ENCODE results near the gene IFT81.
"Not testable (repeated sequence)": the region's sequence is repeated elsewhere in the genome, so short reads cannot be mapped to it uniquely, and the experiment has no call there.

IFT81 gene

DNA sequence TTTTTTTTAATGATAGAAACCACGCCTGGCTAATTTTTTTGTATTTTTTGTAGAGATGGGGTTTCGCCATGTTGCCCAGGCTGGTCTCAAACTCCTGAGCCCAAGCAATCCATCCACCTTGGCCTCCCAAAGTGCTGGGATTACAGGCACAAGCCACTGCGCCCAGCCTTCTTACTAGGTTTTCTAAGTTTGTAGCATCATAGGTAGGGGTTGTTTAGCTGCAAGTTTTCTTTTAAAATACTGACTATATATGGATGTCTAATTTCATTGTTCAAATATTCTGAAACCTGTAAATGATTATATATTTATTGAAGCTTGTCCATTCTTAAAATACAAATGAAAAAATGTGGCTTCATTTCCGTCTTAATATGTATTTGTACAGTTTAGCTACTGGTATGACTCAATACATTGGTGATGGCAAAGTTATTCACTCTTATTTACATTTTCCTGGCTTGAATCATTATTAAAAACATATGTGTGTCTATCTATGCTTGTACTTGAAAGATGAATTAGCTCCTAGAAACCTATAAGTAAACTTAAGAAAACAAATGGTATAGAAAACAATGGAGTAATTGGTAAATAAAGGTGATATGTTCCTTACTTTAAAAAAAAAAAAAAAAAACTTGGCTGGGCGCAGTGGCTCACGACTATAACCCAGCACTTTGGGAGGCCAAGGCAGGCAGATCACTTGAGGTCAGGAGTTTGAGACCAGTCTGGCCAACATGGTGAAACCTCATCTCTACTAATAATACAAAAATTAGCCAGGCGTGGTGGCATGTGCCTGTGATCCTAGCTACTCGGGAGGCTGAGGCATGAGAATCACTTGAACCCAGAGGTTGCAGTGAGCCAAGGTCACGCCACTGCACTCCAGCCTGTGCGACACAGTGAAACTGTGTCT is 87.7 kb downstream of the IFT81 start:
- not testable (repeated sequence) for DNase-seq

DNA sequence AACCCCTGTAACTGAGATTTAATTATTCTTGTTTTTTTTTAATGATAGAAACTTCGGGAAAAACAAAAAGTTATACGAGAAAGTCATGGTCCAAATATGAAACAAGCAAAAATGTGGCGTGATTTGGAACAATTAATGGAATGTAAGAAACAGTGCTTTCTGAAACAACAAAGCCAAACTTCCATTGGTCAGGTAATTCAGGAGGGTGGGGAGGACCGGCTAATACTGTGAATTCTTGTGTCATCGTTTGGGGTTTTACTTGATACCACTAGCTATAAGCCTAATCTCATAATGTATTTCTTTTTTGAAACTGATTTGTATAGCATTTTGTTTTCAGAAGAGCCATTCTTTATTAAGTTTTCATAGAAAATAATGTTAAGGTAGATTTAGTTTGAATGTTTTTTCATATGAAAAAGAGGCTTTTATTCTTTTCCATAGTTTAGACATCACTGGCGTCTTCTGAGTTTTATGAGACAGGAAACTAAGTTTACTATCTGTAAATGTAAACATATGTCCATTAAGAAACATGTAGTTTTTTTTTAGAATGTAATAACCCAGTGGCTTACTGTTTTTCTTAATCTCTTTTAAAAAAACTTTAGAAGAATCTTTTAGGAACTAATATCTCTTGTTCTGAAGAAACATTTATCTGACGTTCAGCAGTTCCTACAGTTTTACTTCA is 94.0 kb downstream of the IFT81 start:
- no peak for DNase-seq

DNA sequence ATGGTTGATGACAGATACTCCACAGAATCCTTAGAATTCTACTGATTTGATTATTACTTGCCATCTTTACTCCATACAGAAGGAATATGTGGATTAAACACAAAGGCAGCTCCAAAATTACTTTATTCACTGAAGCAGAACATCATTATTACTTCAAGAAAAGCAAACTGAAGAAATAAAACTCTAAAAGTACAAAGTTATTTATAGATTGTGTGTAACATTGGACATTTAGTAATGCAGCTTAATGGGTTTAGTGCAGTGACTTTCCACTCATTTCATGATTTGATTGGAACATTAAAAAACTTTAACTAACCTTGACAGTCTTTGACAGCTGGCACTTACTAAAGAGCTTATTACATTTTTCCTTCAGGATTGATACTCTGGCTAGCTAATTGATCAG is 97.9 kb downstream of the IFT81 start:
- DNase-seq = no peak

DNA sequence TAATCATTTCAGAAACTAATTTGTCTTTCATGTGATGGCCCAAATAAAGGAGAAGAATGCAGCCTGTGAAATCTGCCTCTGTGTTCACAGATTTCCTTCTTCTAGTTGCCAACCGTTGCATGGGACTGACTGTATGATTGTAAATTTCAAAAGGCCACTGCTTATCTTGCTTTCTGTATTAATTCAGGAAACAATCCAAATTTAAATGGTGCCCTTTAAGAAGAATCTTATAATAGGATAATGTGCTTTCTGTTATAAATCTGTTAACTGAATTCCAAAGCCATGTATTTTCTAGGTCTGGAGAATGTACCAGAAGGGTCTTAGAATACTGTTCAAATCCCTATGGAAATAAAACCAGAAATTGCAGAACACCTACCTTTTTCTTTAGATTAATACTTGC is 98.3 kb downstream of the IFT81 start:
- DNase-seq = no peak

DNA sequence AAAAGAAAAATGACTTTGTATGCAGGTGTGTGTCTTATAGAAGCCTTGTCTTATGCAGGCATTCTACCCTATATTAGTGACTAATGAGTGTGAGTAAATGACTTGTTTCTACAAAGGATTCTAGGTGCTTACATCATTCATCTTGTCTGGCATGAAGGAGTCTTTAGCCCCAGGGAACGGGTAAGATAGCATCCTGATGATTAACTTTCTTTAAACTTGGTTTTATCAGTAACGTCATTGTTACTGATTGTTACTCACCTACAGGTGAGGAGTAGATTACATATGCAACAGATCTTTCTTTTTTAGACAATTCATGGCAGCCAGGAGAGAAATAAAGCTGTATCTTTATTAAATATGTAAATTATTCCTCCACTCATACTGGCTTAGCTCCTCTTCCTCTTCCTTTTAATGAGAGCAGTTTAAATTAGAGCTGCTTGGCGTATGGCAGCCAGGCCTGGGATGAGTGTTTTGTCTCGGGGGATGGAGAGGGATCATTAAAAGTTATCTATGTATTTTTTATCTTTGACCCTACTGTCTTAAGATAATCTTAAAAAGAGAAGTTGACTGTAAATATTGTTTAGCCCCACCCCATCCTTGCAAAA is 99.7 kb downstream of the IFT81 start:
- DNase-seq = no peak

DNA sequence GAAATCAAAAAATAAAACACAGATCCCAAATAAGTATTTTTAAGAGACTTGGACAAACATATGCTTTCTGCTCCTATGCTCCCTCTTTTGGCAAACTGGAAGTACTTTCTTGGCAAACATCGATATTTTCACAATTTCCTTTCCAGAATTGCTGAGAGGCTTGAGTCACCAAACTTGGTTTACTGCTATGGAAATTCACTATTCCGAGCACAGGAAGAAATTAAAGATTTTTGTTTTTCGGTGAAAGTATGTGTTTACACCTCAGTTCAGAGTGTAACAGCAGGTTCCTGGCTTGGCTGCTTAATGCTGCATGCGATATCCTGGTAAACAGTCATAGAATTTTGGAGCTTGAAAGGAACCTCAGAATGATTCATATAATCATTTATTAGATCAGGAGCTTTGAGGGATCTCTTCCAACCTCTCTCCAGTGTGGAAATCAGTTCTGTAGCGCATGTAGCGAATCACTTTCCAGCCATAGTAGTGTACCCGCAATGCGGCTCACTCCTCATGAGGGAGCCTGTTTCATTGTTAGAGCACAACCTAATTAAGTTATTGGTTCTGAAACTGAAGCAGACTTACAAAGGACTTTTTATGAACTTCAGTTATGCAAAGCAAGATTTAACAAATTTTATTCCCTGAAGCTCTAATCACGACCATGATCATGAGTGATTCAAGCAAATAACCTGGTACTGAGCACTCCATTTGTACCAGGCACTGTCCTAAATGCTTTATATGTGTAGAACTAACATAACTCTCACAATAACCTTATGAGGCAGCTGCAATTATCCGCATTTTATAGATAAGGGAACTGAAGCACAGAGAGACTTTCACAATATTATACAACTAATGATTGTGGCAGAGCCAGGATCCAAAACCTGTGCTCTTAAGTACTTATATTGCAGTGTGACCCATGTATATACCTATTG is 100.5 kb downstream of the IFT81 start:
- no peak for DNase-seq

DNA sequence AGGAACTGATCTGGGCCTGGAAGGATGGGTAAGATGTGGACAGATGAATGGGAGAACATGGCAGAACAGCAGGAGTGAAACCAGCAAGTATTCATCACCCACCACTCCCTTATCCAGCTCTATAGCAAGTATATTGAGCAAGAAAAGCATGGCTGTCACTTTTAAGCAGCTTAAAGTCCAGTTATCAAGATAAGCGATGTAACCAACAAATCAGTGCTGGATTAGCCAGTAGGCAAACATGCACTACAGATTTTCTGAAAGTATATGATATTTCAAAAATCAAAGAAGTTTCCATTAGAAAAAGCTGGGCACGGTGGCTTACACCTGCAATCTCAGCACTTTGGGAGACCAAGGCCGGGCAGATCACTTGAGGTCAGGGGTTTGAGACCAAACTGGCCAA is 103.0 kb downstream of the IFT81 start:
- DNase-seq = no peak

DNA sequence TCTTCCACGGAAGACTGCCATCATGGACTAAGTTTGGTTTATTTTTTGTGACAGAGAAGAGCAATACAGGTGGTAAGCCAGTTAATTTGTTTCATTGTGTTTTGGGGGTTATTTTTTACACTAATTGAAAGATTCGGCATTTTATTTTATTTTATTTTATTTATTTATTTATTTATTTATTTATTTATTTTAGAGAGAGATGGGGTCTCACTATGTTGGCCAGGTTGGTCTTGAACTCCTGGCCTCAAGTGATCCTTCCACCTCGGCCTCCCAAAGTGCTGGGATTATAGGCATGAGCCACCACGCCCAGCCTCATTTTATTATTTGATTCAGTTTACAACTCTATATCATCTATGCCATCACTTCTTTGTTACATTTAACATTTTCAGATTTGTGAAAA is 104.2 kb downstream of the IFT81 start:
- not testable (repeated sequence) for DNase-seq

DNA sequence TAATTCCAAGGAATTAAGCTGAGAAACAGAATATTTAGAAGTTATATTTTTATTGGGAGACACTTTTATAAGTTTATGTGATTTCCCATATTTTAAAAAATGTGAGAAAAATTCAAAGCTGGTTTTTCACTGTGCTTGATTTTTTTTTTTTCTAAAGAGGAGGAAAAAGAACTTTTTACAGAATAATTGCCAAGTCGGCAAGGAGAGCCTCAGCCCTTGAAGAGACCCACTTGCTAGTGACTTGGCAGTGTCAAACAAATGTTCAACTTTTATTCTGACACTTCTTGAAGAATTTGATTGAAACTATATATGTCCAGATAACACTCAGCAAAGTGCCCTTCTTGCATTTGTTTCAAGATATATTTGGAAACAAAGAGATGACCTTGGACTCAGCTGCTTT is 104.6 kb downstream of the IFT81 start:
- DNase-seq = no peak

DNA sequence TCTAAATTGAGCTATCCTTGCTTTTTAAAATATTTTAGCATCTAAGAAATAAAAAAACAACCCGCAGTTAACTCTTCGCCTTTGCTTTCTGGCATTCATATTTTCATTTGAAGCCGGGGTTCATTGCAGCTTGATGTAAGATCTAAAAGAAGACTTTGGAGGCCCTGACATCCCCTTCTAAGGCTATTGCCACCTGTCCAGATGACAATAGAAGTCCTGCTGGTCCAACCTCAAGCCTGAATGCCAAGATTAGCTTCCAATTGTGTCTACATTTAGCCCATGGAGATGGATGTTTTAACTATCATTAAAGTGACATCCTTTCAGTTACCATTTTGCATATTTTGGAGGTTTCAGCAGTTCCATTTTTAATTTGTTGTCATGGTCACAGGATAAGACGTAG is 105.3 kb downstream of the IFT81 start:
- DNase-seq = no peak

DNA sequence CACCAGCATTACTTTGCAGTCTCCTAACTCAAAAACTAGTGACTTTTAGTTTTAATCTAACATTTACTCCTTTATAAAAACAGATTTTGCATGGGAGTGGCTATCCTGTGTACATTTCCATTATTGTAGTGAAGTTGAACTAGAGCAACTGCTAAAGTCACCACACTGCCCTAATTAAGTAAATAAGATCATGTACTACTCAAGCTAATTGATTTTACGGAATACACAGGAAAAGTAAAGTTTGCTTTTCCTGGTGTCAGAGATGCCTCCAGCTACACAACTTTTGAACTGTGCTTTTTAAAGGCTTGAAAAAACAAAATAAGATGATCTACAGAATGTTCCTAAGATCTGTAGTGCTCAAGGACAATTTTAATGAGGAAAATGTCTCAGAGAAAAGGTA is 106.5 kb downstream of the IFT81 start:
- DNase-seq = no peak

DNA sequence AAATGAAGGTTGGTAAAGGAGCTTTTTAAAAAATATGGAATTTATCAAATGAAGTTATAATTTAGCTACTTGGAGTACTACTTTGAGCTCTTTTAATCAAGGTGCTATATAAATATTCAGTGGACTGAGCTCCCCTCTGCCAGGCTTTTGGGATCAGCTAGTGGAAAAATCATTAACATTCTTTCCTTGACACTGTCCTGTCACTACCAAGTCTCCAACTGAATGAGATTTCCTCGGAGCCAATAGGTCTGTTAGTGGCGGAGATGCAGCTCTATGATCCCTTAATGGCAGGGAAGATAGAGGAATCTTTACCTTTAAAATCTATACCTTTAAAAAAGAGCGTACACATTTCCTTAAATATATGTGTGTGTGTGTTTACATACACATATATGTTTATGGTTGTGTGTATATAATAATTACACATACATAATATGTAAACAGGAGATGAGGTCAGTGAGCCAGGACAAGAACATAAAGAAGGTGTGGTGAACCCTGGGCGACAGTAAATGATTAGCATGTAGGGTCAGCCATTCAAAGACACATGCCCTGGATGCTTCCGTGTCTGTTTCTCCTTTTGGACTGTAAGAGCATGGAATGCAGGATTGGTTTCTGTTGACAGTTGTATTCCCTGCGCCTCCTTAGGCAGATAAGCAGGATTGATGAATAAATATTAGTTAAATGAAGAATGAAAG is 109.2 kb downstream of the IFT81 start:
- DNase-seq = no peak

DNA sequence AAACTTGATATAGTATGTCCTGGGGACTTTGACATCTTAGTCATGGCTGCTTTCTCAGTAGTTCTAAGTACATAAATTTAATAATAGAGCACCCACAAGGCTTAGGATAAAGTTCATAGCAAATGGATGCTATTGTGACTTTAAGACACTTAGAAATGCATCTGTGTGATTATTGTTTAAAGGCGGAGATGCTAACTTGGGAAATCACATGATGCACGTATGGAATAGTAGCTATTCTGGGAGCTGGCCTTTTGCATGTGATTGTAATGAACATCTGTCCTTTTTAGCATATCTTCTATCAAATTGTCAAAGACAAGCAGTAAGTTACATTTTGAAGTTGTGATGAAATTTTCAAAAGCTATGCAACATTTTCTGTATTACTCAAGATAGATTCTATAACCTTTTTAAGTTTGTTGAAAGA is 110.2 kb downstream of the IFT81 start:
- DNase-seq = no peak

DNA sequence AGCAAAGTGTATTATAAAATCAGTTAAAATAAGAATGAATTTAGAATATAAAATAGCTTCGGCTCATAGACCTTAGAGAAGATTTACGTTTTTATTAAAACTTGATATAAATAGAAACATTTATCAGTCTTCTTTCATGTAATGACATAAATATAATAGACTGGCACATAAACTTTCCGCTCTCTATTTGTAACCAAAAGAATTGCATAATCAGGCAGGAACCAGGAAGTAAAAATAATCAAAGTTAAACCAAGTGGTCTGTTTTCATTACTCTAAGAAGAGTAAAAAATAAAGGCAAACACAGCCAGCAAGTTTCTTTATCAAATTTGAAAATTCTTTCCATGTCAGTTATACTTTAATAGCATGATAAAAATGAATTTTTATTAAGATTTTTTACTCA is 110.6 kb downstream of the IFT81 start:
- no peak for DNase-seq

DNA sequence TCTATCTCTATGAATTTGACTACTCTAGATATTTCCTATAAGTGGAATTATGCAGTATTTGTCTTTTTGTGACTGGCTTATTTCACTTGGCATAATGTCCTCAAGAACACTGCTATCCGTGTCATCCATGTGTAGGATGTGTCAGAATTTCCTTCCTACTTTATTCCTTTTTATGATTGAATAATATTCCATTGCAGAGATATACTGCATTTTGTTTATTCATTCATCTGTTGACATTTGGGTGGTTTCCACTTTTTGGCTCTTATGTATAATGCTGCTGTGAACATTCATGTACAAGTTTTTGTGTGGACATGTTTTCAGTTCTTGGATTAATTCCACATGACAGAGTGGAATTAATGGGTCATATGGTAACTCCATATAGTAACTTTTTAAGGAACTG is 111.2 kb downstream of the IFT81 start:
- no peak for DNase-seq

DNA sequence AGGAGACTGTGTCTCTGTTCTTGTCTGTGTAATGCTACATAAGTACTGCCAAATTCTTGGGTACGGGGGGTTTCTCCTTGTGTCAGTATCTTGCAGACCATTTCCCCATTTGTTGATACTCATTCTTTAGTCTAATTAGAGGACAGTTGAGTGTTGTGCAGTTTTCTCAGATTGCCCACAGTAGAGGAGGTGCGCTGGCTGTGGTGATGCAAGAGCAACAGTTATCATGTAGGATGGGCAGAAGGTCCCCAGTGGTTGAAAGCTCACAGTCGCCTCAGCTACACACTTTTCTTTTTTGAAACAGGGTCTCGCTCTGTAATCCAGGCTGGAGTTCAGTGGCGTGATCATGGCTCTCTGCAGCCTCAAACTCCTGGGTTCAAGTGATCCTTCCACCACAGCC is 119.1 kb downstream of the IFT81 start:
- no peak for DNase-seq

DNA sequence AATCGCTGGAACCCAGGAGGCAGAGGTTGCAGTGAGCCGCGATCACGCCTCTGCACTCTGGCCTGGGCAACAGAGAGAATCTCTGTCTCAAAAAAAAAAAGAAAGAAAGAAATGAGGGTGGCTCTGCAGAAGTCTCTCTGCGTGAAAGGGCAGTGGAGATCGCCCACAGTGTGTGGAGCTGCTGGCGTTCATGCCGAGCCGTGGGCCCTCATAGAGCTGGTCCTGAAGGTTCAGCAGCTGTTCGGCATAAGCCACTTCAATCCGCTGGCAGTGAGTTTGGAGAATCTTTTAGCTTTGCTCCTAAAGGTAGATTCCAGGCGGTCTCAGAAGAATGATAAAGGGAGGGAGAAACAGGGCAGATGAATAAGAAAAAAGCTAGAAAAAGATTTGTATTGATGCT is 120.2 kb downstream of the IFT81 start:
- no peak for DNase-seq

DNA sequence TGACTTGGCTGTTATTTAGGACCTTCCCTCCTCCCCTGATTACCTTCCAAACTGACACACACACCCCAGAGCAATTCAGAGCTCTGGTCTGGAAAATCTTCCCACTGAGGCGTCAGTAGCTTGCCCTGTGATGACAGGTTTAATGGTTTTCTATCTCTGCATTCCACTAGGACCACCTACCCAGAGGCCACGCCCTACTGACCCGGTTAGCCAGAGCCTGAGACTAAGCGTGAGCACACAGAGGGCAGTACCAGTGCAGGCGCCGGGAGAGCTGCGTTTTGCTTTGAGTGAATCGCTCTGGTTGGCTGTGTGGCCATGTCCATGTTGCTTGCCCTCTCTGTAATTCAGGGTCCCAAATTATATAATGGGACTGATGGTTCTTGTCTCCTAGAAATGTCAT is 120.7 kb downstream of the IFT81 start:
- DNase-seq = no peak

DNA sequence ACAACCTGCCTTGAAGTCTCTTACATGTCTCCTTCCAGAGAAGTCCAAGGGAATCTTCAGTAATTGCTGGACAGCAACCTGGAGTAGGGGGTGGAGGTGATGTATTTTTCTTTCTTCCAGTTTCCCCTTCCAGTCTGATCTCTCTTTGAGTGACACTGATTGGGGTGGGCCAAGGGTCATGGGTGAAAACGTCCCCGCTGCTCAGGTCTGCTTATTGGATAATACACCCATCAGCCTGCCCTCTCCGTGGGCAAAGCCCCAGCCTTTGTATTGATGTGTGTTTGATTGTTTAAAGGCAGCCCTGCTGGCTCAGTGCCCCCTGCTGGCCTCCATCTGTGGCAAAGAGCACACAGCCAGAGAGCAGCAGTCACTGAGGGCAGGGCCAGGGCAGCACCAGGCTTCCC is 121.2 kb downstream of the IFT81 start:
- DNase-seq = peak; percentile 28

DNA sequence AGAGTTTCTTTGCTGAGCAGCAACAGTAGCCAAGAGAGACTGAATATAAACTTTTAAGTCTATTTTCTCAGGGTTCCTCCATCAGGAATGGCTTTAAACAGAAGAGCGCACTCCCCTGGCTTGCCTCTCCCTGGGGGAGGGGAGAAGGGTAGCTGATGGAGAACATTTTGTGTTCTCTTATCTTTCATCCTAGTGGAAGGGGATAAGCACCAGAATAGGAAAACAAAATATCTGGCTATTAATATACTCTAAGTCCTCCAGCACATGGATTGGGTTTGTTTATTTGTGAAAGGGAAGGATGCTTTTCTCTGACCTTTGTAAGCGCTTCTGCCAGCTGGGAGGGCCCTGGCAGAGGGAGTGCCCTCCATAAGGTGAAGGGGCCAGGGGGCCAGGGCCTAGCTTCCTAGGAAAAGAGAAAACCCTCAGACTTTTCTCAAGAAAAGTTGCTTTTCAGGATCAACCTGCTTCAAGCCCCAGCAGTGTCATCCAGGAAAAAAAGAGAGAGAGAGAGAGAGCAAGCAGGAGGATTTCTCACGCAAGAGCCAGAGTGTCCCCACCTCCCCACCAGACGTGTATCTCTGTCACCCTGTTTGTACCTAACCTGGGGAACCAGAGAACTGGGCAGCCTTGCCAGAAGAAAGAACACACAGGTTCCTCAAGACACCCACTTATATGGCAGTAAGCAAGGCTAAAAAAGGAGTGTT is 122.6 kb downstream of the IFT81 start:
- DNase-seq = no peak

DNA sequence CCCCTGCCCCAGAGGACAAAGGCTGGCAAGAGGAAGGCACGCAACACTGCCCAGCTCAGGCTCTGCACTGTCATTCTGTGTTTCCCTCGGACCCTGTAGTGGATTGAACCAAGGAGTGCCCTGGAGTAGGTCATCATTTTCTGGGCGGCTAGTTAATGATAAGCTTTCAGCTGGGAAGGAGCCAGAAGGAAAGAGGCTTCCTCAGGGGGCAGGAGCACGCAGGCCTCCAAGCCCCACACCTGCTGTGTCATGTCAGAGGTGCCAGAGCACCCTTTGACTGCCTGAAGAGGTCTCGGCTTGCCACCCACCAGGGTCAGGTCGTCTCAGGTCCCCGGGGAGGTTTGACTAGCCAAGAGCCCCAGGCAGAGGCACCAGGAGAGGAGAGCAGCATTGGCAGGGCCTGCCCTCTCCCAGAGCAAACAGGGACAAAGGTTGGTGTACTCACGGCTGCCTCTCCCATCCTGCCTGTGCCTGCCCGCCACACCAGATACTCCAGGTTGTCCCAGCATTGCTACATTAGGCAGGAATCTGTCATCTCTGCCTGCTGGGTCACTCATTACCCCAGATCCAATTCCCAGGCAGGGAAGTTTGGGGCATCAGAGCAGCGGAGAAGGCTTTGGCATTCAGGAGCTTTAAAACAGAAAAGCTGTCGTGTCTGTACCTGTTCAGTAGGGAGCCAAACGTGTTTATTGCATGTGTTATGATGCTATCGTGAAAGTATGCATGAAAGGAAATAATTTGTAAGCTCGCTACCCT is 123.4 kb downstream of the IFT81 start:
- DNase-seq = no peak

All from activated CD4-positive, alpha-beta T cell treated with anti-CD3 and anti-CD28 coated beads for 1 hour (primary cell).